Measurements from ENCODE around the gene ADAMTS12.

Gene ADAMTS12

DNA sequence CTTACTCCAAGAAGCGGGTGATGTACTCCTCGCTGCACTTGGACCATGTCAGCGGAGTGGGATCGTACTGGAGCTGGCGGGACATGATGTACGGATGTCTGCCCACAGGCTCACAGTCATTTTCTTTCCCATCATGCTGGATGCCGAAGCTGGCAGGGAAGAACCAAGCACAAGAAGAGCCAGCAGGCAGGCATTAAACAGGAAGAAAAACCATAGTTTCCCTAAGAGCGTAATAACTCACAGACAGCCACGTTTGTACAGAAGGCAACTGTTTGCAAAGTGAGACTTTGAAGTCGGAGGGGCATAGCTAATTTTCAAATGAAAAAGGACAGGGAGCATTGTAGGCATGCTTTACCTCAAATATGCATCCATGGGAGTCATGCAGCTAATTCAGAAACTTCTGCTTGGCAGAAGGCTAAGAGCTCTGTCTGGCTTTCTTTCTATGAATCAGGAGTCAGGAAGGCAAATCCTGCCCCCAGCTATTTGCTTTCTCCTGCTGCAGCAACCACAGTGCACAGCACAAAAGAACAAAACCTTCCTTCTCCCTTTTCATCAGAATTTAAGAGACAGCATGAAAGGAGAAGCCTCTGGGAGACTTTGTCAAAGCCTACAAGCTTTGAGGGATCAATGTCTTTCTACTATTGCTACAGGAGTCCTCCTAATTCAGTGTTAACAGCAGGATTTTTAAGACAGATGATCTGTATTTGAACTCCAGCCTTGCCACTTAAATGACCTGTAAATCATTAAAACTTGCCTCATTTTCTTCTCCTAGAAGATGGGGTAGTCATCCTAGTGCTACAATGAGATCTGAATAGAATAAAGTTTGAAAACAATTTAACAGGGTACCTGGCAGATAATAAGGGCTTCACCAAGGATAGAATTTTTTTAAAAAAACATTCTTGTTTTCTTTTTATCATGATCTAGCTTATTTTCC lies 242.0 kb downstream of the ADAMTS12 start:
- TF ChIP-seq GATA3 (IDR thresholded peaks at IDR 0.05; ENCODE audit: low read depth, low read length) (no peak), GATA2 (IDR thresholded peaks at IDR 0.05; ENCODE audit: low read depth, low read length) (no peak)

GRCh38 chr5:33641744-33642505 lies 249.9 kb downstream of the ADAMTS12 start:
- TF ChIP-seq GATA2 (IDR thresholded peaks at IDR 0.05; ENCODE audit: low read depth, low read length): peak; percentile 73; the same call in 1 of the 2 replicates
- TF ChIP-seq GATA3 (IDR thresholded peaks at IDR 0.05; ENCODE audit: low read depth, low read length): peak; percentile 73; the same call in 1 of the 2 replicates

GRCh38 chr5:33639474-33639873 lies 252.3 kb downstream of the ADAMTS12 start:
- TF ChIP-seq GATA3 (IDR thresholded peaks at IDR 0.05; ENCODE audit: low read depth, low read length) (no peak), GATA2 (IDR thresholded peaks at IDR 0.05; ENCODE audit: low read depth, low read length) (no peak)

- TF ChIP-seq GATA2 (IDR thresholded peaks at IDR 0.05; ENCODE audit: low read depth, low read length) (no peak), GATA3 (IDR thresholded peaks at IDR 0.05; ENCODE audit: low read depth, low read length) (no peak)
Observed at GRCh38 chr5:33637011-33637410, 254.8 kb downstream of the ADAMTS12 start.

DNA sequence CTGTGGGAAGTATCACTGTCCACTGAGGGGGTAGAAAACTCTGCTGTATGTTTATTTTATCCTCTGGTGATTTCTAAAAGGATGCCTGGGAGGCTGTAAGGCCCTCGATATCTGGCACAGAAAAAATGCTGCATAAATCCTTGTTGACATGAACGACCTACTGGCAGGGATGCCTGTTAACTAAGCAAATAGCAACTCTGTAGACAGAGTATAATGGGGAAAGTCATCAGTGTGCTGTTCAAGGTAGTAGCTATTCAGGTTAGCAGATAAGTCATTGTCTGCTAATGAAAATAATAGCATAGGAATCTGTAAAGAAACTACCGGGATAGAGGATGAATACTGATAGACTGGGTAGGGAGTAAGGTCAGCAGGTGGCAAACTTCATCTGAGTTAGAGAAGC lies 256.2 kb downstream of the ADAMTS12 start:
- TF ChIP-seq GATA2 (IDR thresholded peaks at IDR 0.05; ENCODE audit: low read depth, low read length) (no peak), GATA3 (IDR thresholded peaks at IDR 0.05; ENCODE audit: low read depth, low read length) (no peak)

DNA sequence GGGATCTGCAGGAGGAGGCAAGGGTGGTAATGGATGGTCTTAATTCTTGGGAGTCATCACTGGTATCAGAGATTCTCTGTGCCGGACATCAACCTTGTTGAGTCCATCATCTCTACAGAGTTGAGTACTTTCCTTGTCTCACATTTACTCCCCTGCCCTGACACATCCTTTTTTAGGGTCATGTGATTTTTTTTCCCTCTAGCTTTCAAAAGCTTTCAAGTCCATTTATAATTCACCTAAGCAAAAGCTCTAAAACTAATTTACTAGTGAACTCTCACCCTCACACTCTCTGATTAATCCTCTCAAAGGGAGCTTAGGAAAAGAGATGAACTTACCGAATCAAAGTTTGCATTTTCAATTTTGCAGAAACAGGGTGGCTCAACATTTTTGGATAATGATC lies 258.1 kb downstream of the ADAMTS12 start:
- TF ChIP-seq GATA3 (IDR thresholded peaks at IDR 0.05; ENCODE audit: low read depth, low read length): no peak
- TF ChIP-seq GATA2 (IDR thresholded peaks at IDR 0.05; ENCODE audit: low read depth, low read length): no peak

GRCh38 chr5:33631786-33632185 lies 260.0 kb downstream of the ADAMTS12 start:
- TF ChIP-seq GATA3 (IDR thresholded peaks at IDR 0.05; ENCODE audit: low read depth, low read length) (no peak), GATA2 (IDR thresholded peaks at IDR 0.05; ENCODE audit: low read depth, low read length) (no peak)

DNA sequence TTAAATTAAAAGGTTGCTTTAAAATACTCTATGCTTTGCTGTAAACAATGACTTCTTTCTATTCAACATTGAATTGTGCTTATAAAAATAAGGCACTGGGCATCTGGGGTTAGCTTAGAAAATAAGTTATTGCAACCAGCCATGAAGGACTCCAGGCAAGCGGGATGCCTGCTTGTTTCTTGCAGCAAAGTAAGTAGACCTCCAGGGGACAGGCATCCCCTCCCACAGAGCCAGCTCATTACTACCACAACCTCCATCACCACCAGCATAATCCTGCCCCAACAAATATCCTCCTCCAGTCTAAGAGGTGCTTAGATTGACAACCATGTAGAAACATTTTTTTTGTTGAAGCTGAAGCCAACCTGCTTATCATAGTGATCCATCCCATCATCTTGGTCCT lies 260.7 kb downstream of the ADAMTS12 start:
- TF ChIP-seq GATA2 (IDR thresholded peaks at IDR 0.05; ENCODE audit: low read depth, low read length) (no peak), GATA3 (IDR thresholded peaks at IDR 0.05; ENCODE audit: low read depth, low read length) (no peak)

- TF ChIP-seq GATA2 (IDR thresholded peaks at IDR 0.05; ENCODE audit: low read depth, low read length): no peak
- no peak for TF ChIP-seq GATA3 (IDR thresholded peaks at IDR 0.05; ENCODE audit: low read depth, low read length)
Observed at GRCh38 chr5:33629999-33630398, 261.8 kb downstream of the ADAMTS12 start.

DNA sequence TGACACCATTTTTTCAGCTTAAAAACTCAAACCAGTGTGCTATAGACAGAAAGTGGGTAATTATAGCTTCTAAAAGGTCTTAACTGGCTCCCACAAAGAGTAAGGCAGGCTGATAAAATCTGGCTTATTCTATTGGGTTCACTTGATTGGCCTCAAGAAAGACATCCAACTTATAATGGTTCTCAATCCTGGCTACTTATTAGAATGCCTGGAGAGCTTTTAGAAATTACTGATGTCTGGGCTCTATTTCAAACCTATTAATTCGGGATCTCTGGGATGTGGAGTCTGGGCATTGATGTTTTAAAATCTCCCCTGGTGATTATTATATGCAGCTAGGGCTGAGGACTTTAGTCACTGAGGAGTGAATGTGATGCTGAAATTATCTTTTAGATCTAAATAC lies 263.0 kb downstream of the ADAMTS12 start:
- TF ChIP-seq GATA3 (IDR thresholded peaks at IDR 0.05; ENCODE audit: low read depth, low read length) (no peak), GATA2 (IDR thresholded peaks at IDR 0.05; ENCODE audit: low read depth, low read length) (no peak)

GRCh38 chr5:33621514-33621913 lies 270.3 kb downstream of the ADAMTS12 start:
- TF ChIP-seq GATA2 (IDR thresholded peaks at IDR 0.05; ENCODE audit: low read depth, low read length) (no peak), GATA3 (IDR thresholded peaks at IDR 0.05; ENCODE audit: low read depth, low read length) (no peak)

- TF ChIP-seq GATA3 (IDR thresholded peaks at IDR 0.05; ENCODE audit: low read depth, low read length) (no peak), GATA2 (IDR thresholded peaks at IDR 0.05; ENCODE audit: low read depth, low read length) (no peak)
Observed at GRCh38 chr5:33614039-33614438, 277.8 kb downstream of the ADAMTS12 start.

GRCh38 chr5:33612386-33612785 lies 279.4 kb downstream of the ADAMTS12 start:
- TF ChIP-seq GATA3 (IDR thresholded peaks at IDR 0.05; ENCODE audit: low read depth, low read length): no peak
- TF ChIP-seq GATA2 (IDR thresholded peaks at IDR 0.05; ENCODE audit: low read depth, low read length): no peak

- TF ChIP-seq GATA3 (IDR thresholded peaks at IDR 0.05; ENCODE audit: low read depth, low read length): no peak
- no peak for TF ChIP-seq GATA2 (IDR thresholded peaks at IDR 0.05; ENCODE audit: low read depth, low read length)
Observed at GRCh38 chr5:33611877-33612276, 279.9 kb downstream of the ADAMTS12 start.

Measured in SH-SY5Y (cell line).